SK-N-MC (cell line): ENCODE measurements around the gene KLF7.

Experiments
- DNase-seq: peaks from one replicate; pipeline ENCODE4 v3.0.0-alpha.2; 2011; ENCODE audit warnings: low read depth, low spot score
- H3K27ac ChIP-seq: fragments of 200-600 bp; sonication (generic); 2 replicates; pipeline ENCODE4 v1.5.1; 2016; ENCODE audit warnings: mixed run types
- H3K36me3 ChIP-seq: fragments of 200-600 bp; sonication (generic); 2 replicates; pipeline ENCODE4 v1.6.1; 2017; ENCODE audit warnings: antibody characterized with exemption, low read length, mixed read lengths; ENCODE audit not compliant: insufficient read depth
- H3K4me3 ChIP-seq: fragments of 200-600 bp; sonication (generic); 2 replicates; pipeline ENCODE4 v1.5.1; 2016
- H3K9ac ChIP-seq: fragments of 200-600 bp; sonication (generic); 2 replicates; pipeline ENCODE4 v1.8.0; 2017; ENCODE audit warnings: mixed run types, mixed read lengths; ENCODE audit not compliant: insufficient read length
- H3K9me3 ChIP-seq: fragments of 200-600 bp; sonication (generic); 2 replicates; pipeline ENCODE4 v1.6.1; 2017; ENCODE audit warnings: low read depth, mild to moderate bottlenecking, antibody characterized with exemption, low read length, moderate library complexity, mixed read lengths
- EZH2 ChIP-seq: fragments of 200-600 bp; sonication (generic); IDR thresholded peaks from one replicate; pipeline ENCODE4 v1.6.1; 2017; ENCODE audit warnings: antibody characterized with exemption
- FOXP2 ChIP-seq: optimal IDR thresholded peaks from 2 replicates; pipeline ENCODE3; 2011; ENCODE audit warnings: mild to moderate bottlenecking, moderate library complexity; ENCODE audit not compliant: insufficient read depth; ENCODE audit errors: extremely low read length, control extremely low read depth
- POLR2AphosphoS5 ChIP-seq: IDR thresholded peaks from 2 replicates; pipeline ENCODE4 v1.6.1; 2012; ENCODE audit warnings: mild to moderate bottlenecking, low read depth, low read length, borderline replicate concordance

Gene KLF7

DNA sequence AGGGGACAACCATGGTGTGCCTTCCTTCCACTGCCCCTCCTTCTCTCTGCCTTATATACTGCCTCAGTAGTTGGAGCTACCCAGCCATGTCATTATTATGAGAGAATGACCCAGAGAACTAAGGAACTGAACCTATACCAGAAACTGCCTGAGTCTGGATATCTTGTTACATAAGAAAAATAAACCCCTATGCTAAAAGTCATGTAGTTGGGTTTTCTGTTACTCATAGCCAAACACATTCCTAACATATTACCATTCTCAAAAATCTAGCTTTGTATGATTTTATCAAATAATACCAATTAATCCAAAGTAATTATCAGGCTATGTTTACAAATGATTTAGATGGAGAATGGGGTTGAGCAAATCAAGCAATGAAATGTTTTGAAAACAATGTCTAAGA lies 15.0 kb upstream of the KLF7 start:
- no peak overlapping the region for H3K27ac ChIP-seq
- no peak overlapping the region for H3K9ac ChIP-seq
- DNase-seq, result no peak
- no peaks in the 10 kb centered on the region for H3K9me3 ChIP-seq
- no peak for TF ChIP-seq POLR2AphosphoS5
- TF ChIP-seq FOXP2, result no peak
- no peak for TF ChIP-seq EZH2
- no peak overlapping the region for H3K4me3 ChIP-seq
- H3K36me3 ChIP-seq, result no peaks in the 10 kb centered on the region

DNA sequence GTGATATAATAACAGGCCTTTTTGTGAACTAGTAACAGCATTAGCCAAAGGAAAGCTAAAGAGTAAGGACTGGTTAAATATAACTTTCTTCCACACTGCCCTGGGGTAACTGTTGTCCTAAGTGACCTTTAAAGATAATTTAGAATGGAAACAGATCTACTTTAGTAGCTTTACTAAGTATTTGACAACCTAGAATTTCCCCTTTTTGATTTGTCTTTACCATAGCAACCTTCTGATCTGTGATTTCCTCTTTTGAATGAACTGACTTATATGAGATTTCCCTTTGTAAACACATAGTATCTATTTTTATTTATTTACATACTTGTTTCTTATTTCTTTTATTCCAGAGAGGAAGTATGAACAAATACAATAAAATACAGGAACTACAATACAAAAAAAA lies 10.5 kb upstream of the KLF7 start:
- Histone ChIP-seq H3K36me3 (no peaks in the 10 kb centered on the region), H3K9me3 (no peaks in the 10 kb centered on the region), H3K27ac (no peak overlapping the region), H3K9ac (no peak overlapping the region), H3K4me3 (no peak overlapping the region)
- TF ChIP-seq FOXP2 (no peak), POLR2AphosphoS5 (no peak), EZH2 (no peak)
- DNase-seq, result no peak

DNA sequence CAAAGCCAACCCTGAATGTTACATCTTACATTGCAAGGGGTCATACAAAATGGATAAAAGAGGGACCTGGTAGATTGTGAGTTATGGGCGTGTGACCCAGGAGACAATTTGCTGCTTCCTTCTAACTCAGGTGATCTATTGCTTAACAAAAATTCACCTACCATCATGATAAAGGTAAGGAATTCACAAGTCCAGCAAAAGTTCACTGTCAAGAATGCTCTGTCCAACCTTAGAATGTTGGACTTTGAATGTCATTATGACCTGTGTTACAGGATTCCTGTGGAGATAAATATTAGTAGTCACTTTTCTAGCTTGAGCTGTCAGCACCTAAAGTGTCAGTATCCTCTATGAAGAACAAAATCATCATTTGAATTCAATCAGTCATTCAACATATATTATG lies 7.9 kb upstream of the KLF7 start:
- H3K36me3 ChIP-seq, result no peaks in the 10 kb centered on the region

DNA sequence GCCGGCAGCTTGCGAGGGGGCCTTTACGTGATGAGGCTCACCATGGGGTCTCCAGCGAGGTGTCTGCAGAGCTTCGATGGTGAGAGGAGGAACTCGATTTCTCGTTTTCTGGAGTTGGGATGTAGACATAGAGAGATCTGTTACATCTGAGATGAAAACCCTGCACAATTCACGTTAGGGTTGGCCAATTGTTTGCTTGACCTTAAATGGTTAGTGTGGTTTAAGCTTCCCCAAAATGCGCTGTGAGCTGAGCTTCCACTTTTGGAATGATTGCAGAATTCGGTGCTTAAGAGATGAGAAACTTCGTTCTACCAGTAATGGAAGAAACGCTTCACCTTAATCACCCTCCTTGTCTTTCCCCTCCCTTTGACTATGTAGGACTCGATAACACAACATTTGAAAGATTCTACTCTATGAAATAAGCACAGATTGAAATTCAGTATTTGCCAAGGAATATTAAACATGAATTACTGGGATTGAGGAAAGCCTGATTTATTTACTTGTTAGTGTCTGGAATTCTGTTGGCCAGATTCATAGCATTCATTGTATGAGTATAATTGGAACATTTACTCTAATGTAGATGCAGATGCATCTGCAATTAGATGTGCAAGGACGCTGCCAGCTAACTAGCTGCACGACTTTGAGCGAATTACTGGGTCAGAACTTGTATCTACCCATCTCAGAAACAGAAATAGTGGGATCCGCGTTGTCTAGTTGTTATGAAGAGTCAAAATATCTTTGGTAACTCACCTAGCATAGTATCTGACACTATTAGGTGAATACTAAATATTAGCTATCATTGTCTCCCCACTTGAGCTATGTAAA lies 1.6 kb upstream of the KLF7 start:
- DNase-seq, result no peak
- H3K27ac ChIP-seq, result peak overlapping the region; percentile 100
- peak overlapping the region; percentile 100 for H3K9ac ChIP-seq
- no peaks in the 10 kb centered on the region for H3K36me3 ChIP-seq
- H3K4me3 ChIP-seq, result peak overlapping the region; percentile 92
- no peaks in the 10 kb centered on the region for H3K9me3 ChIP-seq
- TF ChIP-seq POLR2AphosphoS5 (no peak), EZH2 (no peak)

More for the DNA sequence above, 7.9 kb upstream of the KLF7 start:
- Histone ChIP-seq H3K9me3 (no peaks in the 10 kb centered on the region), H3K9ac (no peak overlapping the region), H3K4me3 (no peak overlapping the region), H3K27ac (no peak overlapping the region)
- no peak for DNase-seq
- no peak for TF ChIP-seq EZH2
- TF ChIP-seq FOXP2, result no peak
- TF ChIP-seq POLR2AphosphoS5, result no peak

DNA sequence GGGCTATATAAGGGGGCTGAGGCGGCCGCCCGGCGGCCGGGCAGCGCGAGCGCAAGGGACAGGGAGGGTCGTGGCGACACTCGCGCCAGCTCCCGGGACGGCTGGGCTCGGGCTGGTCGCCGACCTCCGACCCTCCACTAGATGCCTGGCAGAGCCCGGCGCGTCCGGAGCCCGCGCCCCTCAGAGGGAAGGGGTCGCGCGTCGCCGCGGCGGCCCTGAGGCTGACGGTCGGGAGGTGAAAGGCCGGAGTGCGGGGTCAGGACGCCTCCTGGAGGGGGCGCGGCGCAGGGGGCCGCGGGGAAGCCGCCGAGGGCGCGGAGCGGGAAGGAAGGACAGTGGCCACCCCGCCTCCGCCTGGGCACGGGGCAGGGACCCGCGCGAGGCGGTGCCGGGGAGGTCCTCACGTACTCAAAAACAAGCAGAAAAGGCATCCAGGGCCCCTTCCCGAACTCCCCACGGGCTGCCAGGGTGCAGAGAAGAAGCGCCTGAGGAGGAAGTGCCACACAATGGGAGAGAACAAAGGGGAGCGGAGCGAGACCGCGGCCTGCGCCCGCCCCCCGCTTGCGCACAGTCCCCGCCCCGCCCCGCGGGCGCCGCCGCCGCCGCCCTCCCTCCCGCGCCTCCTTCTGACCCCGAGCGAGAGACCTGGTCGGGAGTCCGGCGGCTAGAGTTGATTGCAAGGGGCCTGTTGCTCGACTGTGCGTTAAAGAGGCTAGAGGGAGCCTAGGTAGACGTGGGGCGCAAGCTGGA lies 776 bp upstream of the KLF7 start:
- no peaks in the 10 kb centered on the region for H3K9me3 ChIP-seq
- H3K27ac ChIP-seq, result peak overlapping the region; percentile 100
- no peaks in the 10 kb centered on the region for H3K36me3 ChIP-seq
- DNase-seq, result no peak
- H3K4me3 ChIP-seq, result peak overlapping the region; percentile 92
- TF ChIP-seq EZH2, result no peak
- peak; percentile 21 for TF ChIP-seq FOXP2
- peak; percentile 93 for TF ChIP-seq POLR2AphosphoS5
- peak overlapping the region; percentile 100 for H3K9ac ChIP-seq

DNA sequence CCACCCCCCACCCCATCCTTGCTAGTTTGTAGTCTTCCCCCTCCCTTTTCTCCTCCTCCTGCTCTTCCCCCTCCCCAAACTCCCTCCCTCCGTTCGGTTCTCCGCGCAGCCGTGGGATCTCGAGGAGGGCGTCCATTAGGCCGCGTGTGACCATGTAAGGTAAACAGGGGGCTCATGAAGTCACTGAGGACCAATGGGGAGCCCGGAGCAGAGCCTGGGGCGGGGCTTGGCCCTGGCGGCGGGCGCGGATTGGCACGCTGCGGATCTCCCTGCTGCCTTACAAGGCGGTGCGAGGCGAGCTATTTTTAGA lies 246 bp upstream of the KLF7 start:
- H3K9ac ChIP-seq, result peak overlapping the region; percentile 100
- no peaks in the 10 kb centered on the region for H3K36me3 ChIP-seq
- TF ChIP-seq FOXP2 (peak; percentile 91), POLR2AphosphoS5 (no peak)
- peak overlapping the region; percentile 100 for H3K27ac ChIP-seq
- DNase-seq, result peak; percentile 96
- peak overlapping the region; percentile 92 for H3K4me3 ChIP-seq
- no peaks in the 10 kb centered on the region for H3K9me3 ChIP-seq

DNA sequence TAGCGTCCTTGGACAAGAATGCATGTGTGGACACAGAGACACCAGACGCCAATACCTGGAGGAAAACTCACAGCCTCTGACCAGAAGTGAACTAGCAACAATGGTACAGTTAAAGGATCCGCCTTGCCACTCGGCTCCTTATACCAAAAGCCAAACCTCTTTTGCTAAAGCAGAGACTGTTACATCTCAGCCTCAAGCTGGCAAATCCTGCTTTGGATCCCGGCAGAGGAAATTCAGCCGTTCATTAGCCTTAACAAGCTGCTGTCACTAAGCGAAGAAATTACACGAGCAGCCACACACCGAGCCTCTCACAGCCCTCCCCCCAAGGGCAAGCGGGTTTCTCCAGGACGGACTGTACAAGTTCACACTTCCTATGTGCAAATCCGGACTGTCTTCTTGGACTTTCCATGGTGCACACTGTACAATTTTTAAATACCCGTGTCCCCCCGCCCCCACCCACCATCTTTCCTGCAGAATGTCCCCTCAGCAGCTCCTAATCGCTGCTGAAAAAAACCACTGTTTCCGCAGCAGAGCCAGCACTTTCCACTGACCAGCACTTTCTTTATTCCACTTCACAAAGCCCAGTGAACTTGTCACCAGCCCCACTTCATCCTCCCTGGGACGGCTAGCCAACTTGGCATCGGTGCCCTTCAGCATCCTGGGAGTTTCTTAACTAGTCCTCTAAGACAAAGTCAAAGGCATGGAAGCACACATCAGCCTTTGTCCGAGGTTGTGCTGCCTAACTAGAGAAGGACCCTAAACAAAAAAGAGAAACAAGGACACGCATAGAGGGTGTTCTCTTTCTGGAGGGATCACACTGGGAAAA lies 1.5 kb downstream of the KLF7 start:
- no peaks in the 10 kb centered on the region for H3K36me3 ChIP-seq
- peak overlapping the region; percentile 99 for H3K9ac ChIP-seq
- peak overlapping the region; percentile 92 for H3K4me3 ChIP-seq
- H3K9me3 ChIP-seq, result no peaks in the 10 kb centered on the region
- peak overlapping the region; percentile 5; the same call in 1 of the 2 replicates for H3K27ac ChIP-seq
- no peak for DNase-seq
- TF ChIP-seq FOXP2 (no peak), EZH2 (no peak), POLR2AphosphoS5 (no peak)

DNA sequence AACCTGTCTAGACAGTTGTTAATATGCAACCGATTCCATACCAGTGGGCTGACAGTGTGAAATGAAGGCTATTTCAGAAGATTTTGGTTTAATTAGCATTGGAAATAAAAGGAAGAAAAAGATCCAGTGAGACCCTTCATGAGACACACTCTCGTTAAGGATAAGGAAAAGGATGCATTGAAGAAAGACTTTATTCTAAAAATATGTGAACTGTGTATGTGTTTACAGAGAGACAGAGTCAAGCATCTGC lies 2.1 kb downstream of the KLF7 start:
- Histone ChIP-seq H3K27ac (peak overlapping the region; percentile 5; the same call in 1 of the 2 replicates), H3K4me3 (peak overlapping the region; percentile 92), H3K9ac (peak overlapping the region; percentile 99), H3K9me3 (no peaks in the 10 kb centered on the region), H3K36me3 (no peaks in the 10 kb centered on the region)
- TF ChIP-seq POLR2AphosphoS5, result no peak
- no peak for TF ChIP-seq EZH2
- TF ChIP-seq FOXP2, result no peak
- no peak for DNase-seq
